B cell (primary cell): ENCODE data around the gene TRPV4. TPM values are rescaled to one million over a fixed set of nuclear protein-coding genes. Genes with fewer than 3 reads are reported as not detected.

Experiments used
- ATAC-seq: fragments of 200-7000 bp; cut with Tn5 transposase; one replicate; pipeline ENCODE4 v1.10.0; 2021; ENCODE audit warnings: low read depth, mild to moderate bottlenecking, moderate number of reproducible peaks, moderate library complexity
- CTCF ChIA-PET: fragments of 350-600 bp; sonication (Branson Sonifier 250); formaldehyde crosslinking; loops from one replicate; lab custom pipeline; 2021; ENCODE audit warnings: antibody characterized with exemption, inconsistent platforms; lab: Charles Lee
- POLR2A ChIA-PET: fragments of 350-600 bp; sonication (Branson Sonifier 250); formaldehyde crosslinking; loops from one replicate; lab custom pipeline; 2021; ENCODE audit warnings: antibody characterized with exemption; lab: Charles Lee
- DNase-seq: peaks from one replicate; pipeline ENCODE4 v3.0.0; 2013
- H2AFZ ChIP-seq: 2 replicates; pipeline ENCODE4 v1.6.1; 2012; ENCODE audit warnings: mild to moderate bottlenecking, low read depth, low read length; ENCODE audit not compliant: insufficient read depth, poor library complexity, severe bottlenecking
- H3K27ac ChIP-seq, 2 donors: 1 replicate in 1 of 2; 2 replicates in 1 of 2; pipeline ENCODE4 v1.5.1; 2012 to 2013; ENCODE audit warnings: low read length in 2 of 2, mild to moderate bottlenecking in 2 of 2, moderate library complexity in 1 of 2
- H3K27me3 ChIP-seq, 4 experiments: fragments of 200-600 bp in 1 of 4; sonication (generic) in 1 of 4; replicated peaks in 1 of 4; 1 replicate in 2 of 4; 2 replicates in 2 of 4; pipeline versions ENCODE4 v1.6.1 to v1.7.0; 2013 to 2016; ENCODE audit warnings: low read length in 3 of 4, mild to moderate bottlenecking in 2 of 4, mixed read lengths in 1 of 4, moderate library complexity in 1 of 4; ENCODE audit not compliant: insufficient read depth in 4 of 4, control insufficient read depth in 3 of 4; ENCODE audit errors: control extremely low read depth in 1 of 4
- H3K36me3 ChIP-seq, 2 experiments: replicated peaks in 1 of 2; 1 replicate in 1 of 2; 2 replicates in 1 of 2; pipeline versions ENCODE4 v1.6.1 to v1.7.1; 2013; ENCODE audit warnings: low read length in 1 of 2; ENCODE audit not compliant: insufficient read depth in 2 of 2, control insufficient read depth in 1 of 2; ENCODE audit errors: control extremely low read depth in 1 of 2, extremely low read depth in 1 of 2
- H3K4me1 ChIP-seq, 2 donors: fragments of 200-600 bp in 1 of 2; sonication (generic) in 1 of 2; 1 replicate in 1 of 2; 2 replicates in 1 of 2; pipeline versions ENCODE4 v1.5.1 to v1.6.1; 2013 to 2017; ENCODE audit warnings: low read length in 2 of 2; ENCODE audit not compliant: control insufficient read depth in 2 of 2, insufficient read depth in 2 of 2
- H3K4me2 ChIP-seq: replicated peaks from 2 replicates; pipeline ENCODE3; 2012; ENCODE audit warnings: mild to moderate bottlenecking, low read depth, low read length; ENCODE audit not compliant: poor library complexity, severe bottlenecking
- H3K4me3 ChIP-seq, 5 experiments: fragments of 200-600 bp in 1 of 5; sonication (generic) in 1 of 5; 1 replicate in 3 of 5; 2 replicates in 2 of 5; pipeline versions ENCODE4 v1.5.1 to v1.7.0; 2011 to 2016; ENCODE audit warnings: low read length in 4 of 5, mild to moderate bottlenecking in 4 of 5, low read depth in 2 of 5, control low read depth in 1 of 5, moderate library complexity in 1 of 5; ENCODE audit not compliant: insufficient read depth in 1 of 5; ENCODE audit errors: control extremely low read depth in 1 of 5, extremely low read depth in 1 of 5
- H3K79me2 ChIP-seq: fragments of 200-600 bp; sonication (generic); one replicate; pipeline ENCODE4 v1.6.0; 2016; ENCODE audit warnings: low read length; ENCODE audit not compliant: control insufficient read depth, insufficient read depth
- H3K9ac ChIP-seq: fragments of 200-600 bp; sonication (generic); 2 replicates; pipeline ENCODE4 v1.6.1; 2017; ENCODE audit warnings: mild to moderate bottlenecking, low read length, moderate library complexity
- H3K9me3 ChIP-seq, 3 donors: one replicate each; pipeline versions ENCODE4 v1.6.1 to v1.7.1; 2013; ENCODE audit warnings: low read length in 2 of 3; ENCODE audit not compliant: control insufficient read depth in 2 of 3, insufficient read depth in 1 of 3; ENCODE audit errors: control extremely low read depth in 1 of 3
- H4K20me1 ChIP-seq: 2 replicates; pipeline ENCODE4 v1.6.0; 2012; ENCODE audit warnings: mild to moderate bottlenecking, low read length; ENCODE audit not compliant: insufficient read depth, control insufficient read depth, poor library complexity, severe bottlenecking
- H3K27ac Mint-ChIP-seq: one replicate; pipeline ENCODE4 v1.8.0; 2021; ENCODE audit warnings: mixed read lengths
- H3K27me3 Mint-ChIP-seq: one replicate; pipeline ENCODE4 v1.8.0; 2021; ENCODE audit warnings: mixed read lengths
- H3K4me1 Mint-ChIP-seq: one replicate; pipeline ENCODE4 v1.8.0; 2021; ENCODE audit warnings: mixed read lengths
- H3K4me3 Mint-ChIP-seq: one replicate; pipeline ENCODE4 v1.8.0; 2021; ENCODE audit warnings: mixed read lengths
- H3K9me3 Mint-ChIP-seq: one replicate; pipeline ENCODE4 v1.8.0; 2022; ENCODE audit warnings: mixed read lengths; ENCODE audit not compliant: insufficient read depth
- CTCF ChIP-seq: fragments of 200-600 bp; IDR thresholded peaks from one replicate; pipeline ENCODE4 v1.8.0; 2022; ENCODE audit warnings: antibody characterized with exemption, mild to moderate bottlenecking
- EZH2 ChIP-seq: IDR thresholded peaks from 2 replicates; pipeline ENCODE4 v1.6.1; 2012; ENCODE audit warnings: borderline replicate concordance, low read depth, mild to moderate bottlenecking, moderate library complexity, low read length; ENCODE audit not compliant: insufficient read depth, poor library complexity, severe bottlenecking
- WGBS: methylation state at CpG from one replicate; pipeline ENCODE4 v1.1.5; 2013; ENCODE audit warnings: missing lambda C conversion rate; ENCODE audit not compliant: insufficient coverage; 5-methylcytosine and 5-hydroxymethylcytosine counted together
- intact Hi-C: fragments of 100-400 bp; cut with micrococcal nuclease; formaldehyde crosslinking; loops from one replicate; pipeline ENCODE4 v1.10.0; 2022
- polyA plus RNA-seq: library from polyadenylated mRNA; depleted of rRNA; stranded (reverse); fragments of >200 nt; gene quantifications from 2 replicates; pipeline ENCODE4 v1.2.3, GENCODE V29; 2012
- total RNA-seq, 2 donors: library from RNA; stranded (reverse); fragments of 120-200 nt in 1 of 2; gene quantifications; 1 replicate in 1 of 2; 2 replicates in 1 of 2; pipeline versions ENCODE4 v1.2.3 to v1.2.4, GENCODE V29; 2013 to 2022

Gene TRPV4
- total and polyA plus RNA-seq, 2 donors (not counting 1 experiment from before 2014, with no cell fraction given): not detected

- CTCF ChIA-PET: no interaction called here
- no peaks in the 10 kb centered on the region for H3K9me3 Mint-ChIP-seq
These were observed 51.4 kb downstream of the TRPV4 start for GRCh38 chr12:109781668-109782325.

GRCh38 chr12:109779382-109779781 lies 53.8 kb downstream of the TRPV4 start:
- TF ChIP-seq CTCF: no peak
- TF ChIP-seq EZH2: no peak
- Histone ChIP-seq H3K4me1 (no peaks in the 10 kb centered on the region), H3K27ac (no peak overlapping the region), H3K27me3 (no peaks in the 10 kb centered on the region), H3K36me3 (no peaks in the 10 kb centered on the region), H3K4me2 (no peak overlapping the region), H3K79me2 (no peaks in the 10 kb centered on the region), H2AFZ (no peak overlapping the region), H3K9ac (no peak overlapping the region), H3K9me3 (peaks cover 0 to 19% (median 0%) of the 10 kb centered on the region in 3 donors), H3K4me3 (no peak overlapping the region), H4K20me1 (no peaks in the 10 kb centered on the region)
- peaks cover 2% of the 10 kb centered on the region for H3K4me1 Mint-ChIP-seq
- ATAC-seq: no peak
- POLR2A ChIA-PET: no interaction called here
- no peaks in the 10 kb centered on the region for H3K9me3 Mint-ChIP-seq
- H3K27me3 Mint-ChIP-seq: peaks cover 3% of the 10 kb centered on the region
- no peak for DNase-seq
- intact Hi-C loops: no loop called here
- 83% methylated on average over 1 of the region's 6 CpGs for WGBS
- CTCF ChIA-PET: interaction anchor here (0.5 to 1.5 kb wide), 2 partner anchors 182 to 319 kb away, joined by 3 read pairs; no protein-coding TSS in a partner anchor
- H3K4me3 Mint-ChIP-seq: no peak overlapping the region
- no peak overlapping the region for H3K27ac Mint-ChIP-seq

More at GRCh38 chr12:109781668-109782325, 51.4 kb downstream of the TRPV4 start:
- no peak for TF ChIP-seq CTCF
- no peak overlapping the region for H3K4me3 ChIP-seq
- ATAC-seq (no peak), DNase-seq (no peak)
- intact Hi-C loops: no loop called here
- no peaks in the 10 kb centered on the region for H3K36me3 ChIP-seq
- POLR2A ChIA-PET: no interaction called here
- peaks cover 0 to 19% (median 0%) of the 10 kb centered on the region in 3 donors for H3K9me3 ChIP-seq
- Mint-ChIP-seq H3K4me3 (no peak overlapping the region), H3K27ac (no peak overlapping the region), H3K4me1 (peaks cover 2% of the 10 kb centered on the region), H3K27me3 (peaks cover 8% of the 10 kb centered on the region)
- H3K27ac ChIP-seq: no peak overlapping the region
- H4K20me1 ChIP-seq: no peaks in the 10 kb centered on the region
- WGBS: 65% methylated on average over 5 of the region's 10 CpGs
- H3K9ac ChIP-seq: no peak overlapping the region
- no peaks in the 10 kb centered on the region for H3K4me1 ChIP-seq
- no peak overlapping the region for H2AFZ ChIP-seq
- no peaks in the 10 kb centered on the region for H3K79me2 ChIP-seq
- no peaks in the 10 kb centered on the region for H3K27me3 ChIP-seq
- H3K4me2 ChIP-seq: no peak overlapping the region
